Measurements from ENCODE around the gene TAB2.
"Not testable (repeated sequence)": the region's sequence is repeated elsewhere in the genome, so short reads cannot be mapped to it uniquely, and the experiment has no call there.

The TAB2 gene

DNA sequence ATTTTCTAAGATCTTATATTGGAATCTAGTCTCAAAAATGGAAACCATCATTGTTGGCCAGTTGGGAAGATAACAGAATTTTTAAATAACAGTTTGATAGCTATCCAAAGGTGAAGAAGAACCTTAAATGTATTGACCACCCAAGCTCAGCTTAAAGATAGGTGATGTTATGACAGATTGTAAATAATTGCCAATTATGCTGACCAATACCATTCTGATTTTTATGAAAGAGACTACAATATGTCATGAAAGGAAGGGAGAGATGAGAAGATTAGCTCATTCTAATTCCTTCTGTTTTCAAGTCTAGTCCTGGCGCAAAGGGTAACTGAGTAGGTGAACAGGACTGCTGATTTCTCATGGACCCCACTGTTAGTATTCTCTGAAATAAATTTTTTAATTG lies 5.7 kb upstream of the TAB2 start:
- no peak for DNase-seq (ENCODE audit: low spot score)

DNA sequence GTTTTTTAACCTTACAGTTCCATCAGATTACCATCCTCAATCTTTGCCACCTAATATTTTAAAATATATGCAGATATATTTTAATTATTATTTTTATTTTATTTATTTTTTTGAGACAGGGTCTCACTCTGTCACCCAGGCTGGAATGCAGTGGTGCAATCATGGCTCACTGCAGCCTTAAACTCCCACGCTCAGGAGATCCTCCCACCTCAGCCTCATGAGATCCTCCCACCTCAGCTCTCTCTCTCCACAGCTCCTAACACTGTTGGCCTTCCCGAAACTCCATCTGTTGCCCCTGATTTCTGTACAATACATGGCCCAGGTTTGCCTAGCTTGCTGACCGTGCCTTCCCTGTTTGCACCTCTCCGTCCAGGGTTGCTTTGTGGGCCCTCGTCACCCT lies 4.4 kb upstream of the TAB2 start:
- DNase-seq (ENCODE audit: low spot score) = no peak

DNA sequence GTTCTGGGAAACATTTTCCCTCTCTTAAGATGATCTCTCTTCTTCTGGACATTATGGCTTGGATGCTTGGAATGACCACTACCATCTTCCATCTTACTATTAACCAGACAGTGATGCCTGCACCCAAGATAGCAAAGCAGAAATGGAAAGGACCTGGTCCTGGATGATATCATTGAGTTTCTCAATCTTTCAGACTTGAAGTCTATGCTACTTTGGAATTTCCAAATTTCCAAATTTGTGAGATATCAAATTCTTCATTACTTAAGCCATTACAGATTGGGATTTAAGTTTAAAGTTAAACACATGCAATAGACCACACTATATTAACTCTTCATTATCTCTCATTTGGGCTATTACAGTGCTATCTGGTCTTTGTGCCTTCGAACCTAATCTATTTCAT lies 3.7 kb upstream of the TAB2 start:
- no peak for DNase-seq (ENCODE audit: low spot score)

DNA sequence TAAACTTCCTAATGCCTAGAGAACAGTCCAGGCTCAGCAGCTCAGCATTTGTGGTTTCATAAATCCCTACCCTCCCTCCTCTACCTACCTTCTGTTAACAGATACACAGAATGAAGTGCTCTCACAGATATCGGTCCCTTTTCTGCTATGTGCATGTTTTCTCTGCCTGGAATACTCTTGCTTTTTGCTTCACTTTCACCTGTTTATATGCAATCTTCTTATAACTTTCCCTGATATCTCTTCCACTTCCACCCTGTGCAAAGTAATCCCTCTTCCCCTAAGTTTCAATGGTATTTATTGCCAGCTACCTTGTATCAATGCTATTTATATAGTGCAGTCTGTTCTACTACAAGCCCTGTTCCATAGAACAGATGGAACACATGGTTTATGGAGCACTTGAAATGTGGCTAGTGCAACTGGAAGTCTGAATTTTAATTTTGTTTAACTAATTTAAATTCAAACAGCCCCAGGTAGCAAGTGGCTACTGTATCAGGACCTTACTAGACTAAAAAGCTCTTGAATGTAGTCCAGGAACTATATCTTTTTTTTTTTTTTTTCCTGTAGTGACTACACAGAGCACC lies 3.1 kb upstream of the TAB2 start:
- no peak for DNase-seq (ENCODE audit: low spot score)

DNA sequence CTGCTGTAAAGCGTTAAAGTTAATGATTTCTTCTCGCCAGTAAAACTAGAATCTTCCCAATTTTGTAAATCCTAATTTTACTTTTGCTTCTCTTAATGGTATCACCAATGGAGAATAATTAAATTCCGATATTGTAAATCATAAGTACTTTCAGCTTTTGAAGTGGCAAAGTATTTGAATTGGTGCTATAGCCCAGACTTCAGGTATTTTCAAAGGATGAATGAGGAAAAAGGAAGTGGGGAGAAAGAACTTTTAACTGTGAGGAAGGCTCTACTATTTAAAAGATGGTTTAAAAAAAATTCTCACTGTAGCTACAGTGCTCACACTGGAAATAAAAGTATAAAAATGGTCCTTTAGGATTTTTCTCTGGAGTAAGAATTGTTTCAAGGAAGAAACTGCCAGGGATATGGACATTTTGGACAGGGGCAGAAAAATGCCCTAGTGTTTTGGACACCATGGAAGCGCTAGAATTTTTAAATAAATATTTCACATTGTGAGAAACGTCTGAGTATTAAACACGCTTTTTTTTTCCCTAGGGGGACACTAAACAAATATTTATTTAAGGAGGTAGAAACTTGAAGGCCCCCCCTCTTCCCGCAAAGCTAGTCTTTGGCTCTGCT lies 1.3 kb upstream of the TAB2 start:
- DNase-seq (ENCODE audit: low spot score) = no peak

DNA sequence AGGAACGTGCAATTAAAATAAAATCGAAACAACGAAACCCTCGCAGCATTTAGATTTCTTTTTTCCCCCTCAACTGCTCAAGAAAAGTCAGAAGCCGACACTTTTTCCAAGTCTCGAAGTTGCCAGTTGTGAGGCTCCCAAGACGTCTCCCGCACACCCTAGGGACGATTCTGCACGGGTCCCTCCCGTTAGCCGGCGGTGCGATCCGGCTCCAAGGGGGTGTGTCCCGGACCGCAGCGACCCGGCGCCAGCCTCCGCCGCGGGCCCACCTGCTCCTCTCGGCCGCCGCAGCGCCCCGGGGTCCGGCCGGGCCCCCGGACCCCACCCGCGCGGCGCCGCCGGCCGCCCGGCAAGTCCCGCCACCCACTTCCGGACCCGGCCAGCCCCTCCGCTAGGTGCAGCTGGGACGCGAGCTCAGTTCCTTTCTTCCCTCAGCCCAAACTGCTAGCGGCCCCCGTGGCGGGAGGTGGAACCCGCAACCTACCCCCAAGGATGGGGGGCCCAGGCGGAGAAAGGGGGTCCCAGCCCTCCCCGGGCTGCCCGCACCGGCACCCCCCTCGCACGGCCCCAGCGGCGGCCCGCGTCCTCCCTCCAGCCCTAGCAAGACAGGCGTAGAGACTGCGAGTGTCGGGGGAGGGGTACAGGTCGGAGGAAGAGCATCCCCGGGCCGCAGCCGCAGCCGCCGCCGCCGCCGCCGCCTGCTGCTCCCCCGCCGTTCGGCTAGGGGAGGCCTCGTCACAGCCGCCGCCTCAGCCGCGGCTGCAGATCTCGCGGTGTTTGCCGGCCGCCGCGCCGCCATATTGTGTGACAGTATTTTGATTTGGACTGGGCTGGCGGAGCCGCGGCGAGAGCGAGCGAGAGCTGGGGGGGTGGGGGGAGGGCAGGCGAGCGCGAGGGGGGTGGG lies 520 bp upstream of the TAB2 start:
- DNase-seq (ENCODE audit: low spot score) = peak; percentile 96

DNA sequence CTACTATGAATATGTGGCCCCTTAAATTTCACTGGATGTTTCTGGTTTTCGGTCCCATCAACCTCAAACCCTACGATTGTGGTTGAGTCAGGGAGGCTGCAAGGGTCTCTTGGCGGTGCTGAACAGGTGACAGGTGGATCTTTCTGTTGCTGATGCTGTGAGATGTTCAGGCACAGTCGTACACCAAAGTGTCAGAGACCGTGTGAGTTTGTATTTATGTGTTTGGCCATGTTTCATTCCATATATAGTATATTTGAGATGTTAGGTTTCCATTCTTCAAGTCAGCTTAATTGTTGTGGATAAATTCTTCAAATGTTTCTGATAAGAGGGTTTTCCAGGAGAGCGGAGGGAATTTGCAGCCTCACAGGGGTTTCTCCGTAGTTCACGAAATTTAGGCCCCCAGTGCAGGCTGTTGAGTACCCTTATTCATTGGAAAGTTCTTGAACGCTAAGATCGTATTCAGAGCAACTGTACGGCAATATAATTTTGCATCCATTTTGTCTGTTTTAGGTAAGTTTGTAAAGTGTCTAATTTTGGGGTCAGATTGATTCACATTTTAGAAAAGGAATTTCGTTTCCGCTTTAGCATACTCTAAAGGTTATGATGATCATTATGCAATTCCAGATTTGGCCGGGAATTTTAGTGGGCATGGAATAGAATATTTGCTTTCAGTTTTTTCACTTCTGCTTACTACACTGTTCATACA lies 1.2 kb downstream of the TAB2 start:
- DNase-seq (ENCODE audit: low spot score) = peak; percentile 27

DNA sequence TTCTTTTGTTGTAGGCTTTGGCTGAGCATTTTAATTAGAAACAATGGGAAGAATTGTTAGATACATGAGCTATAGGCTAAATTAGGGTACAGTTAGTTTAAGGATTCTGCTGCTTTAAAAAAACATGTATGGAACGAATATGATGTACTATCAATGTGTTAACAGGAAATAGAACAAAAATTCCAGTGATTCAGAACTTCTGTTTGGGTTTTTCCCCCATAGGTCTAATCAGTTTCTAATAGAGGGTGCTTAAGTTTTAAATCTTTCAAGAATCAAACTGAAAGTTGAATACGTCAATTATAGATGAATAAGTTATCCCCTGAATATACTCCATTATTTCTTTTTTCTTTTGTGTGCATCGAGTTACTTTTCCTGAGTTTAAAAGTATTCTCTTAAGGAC lies 1.9 kb downstream of the TAB2 start:
- peak; percentile 22 for DNase-seq (ENCODE audit: low spot score)

DNA sequence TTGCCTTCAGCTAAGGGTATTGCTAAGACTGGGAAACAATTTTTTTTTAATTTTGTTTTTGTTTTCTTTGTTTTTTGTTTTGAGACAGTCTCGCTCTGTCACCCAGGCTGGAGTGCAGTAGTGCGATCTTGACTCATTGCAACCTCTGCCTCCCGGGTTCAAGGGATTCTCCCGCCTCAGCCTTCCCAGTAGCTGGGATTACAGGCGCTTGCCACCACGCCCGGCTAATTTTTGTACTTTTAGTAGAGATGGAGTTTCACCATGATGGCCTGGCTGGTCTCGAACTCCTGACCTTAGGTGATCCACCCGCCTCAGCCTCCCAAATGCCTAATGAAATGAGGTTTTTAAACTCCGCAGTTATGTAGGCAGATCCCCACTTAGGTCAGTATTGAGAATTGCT lies 2.5 kb downstream of the TAB2 start:
- not testable (repeated sequence) for DNase-seq (ENCODE audit: low spot score)

DNA sequence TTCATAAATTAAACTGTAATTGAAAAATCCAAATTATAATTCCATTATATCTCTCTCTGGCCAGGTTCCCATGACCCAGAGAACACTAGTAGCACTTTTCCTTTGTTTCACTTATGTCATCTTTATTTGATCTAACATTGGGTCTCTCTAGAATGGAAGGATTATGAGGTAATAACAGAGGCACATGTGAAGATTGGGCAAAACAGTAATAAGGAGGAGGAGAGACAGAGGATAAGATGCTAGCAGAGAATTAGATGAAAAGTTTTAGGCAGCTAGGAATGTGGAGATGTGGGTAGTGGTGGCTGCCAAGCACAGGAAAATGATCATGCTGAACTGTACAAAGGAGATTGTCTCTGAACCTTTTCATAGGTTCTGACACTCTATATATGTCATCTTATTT lies 3.3 kb downstream of the TAB2 start:
- no peak for DNase-seq (ENCODE audit: low spot score)

DNA sequence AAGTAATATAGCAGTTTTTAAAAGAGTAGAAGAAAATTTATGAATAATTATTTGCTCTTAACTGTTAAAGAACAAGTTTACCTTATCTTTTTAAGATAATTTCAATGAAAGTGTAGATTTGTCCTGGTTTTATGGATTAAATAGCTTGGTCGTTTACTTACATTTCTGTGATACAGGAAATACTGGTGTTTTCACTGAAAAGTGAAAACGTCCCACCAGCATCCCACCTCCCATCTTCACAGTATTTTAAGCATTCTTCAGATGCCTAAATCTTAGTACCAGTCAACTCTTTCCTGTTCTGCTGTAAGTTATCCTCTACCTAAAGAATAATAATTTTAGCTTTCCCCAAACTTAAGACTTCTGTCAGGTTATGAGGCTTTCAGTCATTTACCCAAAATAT lies 5.8 kb downstream of the TAB2 start:
- no peak for DNase-seq (ENCODE audit: low spot score)

DNA sequence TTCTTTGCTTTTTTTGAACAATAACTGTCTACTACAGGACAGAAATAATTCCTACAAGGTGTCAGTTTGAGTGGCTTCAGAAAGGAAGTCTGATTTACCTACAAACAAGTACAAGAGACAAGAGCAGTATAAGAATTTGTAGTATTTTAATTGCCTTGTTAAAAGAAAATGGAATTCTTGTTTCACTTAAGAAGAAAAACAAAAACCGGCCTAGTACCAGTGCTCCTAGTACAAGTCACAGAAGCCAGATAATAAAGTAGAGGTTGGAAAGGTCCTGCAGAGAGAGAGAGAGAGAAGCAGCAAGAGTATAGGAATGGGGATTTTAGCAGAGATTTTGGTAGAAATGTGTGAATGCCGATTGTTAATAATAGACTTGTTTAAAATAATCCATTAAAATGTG lies 6.4 kb downstream of the TAB2 start:
- no peak for DNase-seq (ENCODE audit: low spot score)

DNA sequence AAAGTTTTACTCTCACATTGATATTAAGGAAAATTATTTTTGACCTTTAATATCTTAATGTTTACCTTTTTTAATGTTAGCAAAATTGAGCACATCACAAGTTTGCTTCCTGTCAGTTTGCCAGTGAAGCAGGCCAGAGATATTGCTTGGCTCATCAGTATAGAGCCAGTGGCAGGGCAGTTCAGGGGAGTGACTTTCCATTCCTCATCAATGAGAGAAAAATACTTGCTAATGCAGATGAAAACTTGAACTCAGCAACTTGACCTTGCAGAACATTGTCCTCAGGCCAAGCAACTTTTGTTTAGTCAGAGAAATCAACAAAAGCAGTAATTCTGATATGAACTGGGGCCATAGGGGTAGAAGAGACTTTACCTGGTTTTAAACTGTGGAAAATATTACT lies 6.9 kb downstream of the TAB2 start:
- DNase-seq (ENCODE audit: low spot score) = no peak

DNA sequence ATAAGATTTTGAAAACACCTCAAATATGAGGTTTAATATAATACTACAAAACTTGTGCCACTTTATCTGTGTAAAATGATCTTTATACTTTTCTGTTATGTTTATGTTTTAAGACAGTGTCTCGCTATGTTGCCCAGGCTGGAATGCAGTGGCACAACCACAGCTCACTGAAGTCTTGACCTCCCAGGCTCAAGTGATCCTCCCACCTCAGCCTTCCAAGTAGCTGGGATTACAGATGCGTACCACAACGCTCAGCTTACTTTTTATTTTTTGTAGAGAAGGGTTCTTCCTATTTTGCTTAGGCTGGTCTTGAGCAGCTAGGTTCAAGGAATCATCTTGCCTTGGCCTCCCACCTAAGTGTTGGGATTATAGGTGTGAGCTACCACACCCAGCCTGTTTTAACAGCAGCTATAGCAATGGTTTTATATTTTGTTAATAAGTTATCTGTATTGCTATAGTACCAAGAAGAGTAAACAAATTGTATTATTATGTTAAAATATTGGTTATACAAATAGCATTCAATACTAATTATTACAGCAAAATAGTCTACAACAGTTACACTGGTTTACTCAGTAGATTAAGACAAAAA lies 8.2 kb downstream of the TAB2 start:
- no peak for DNase-seq (ENCODE audit: low spot score)

DNA sequence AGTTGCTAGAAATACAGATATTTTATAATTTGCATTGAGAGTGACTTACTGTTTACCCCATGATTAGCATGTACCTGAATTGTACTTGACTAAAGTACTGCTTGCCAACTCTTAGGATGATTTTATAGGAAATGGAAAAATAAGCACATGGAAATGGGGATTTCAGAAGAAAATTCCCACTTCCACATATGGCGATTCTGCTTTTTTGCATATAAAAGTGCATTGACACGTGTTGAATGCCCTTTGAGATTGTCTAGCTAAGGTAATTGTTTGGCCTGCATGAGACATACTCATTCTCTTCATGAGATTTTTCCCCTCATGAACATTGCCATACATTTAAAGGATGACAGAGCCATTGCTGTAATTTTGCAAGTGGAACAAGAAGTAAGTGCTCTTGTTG lies 10.1 kb downstream of the TAB2 start:
- DNase-seq (ENCODE audit: low spot score) = no peak

DNA sequence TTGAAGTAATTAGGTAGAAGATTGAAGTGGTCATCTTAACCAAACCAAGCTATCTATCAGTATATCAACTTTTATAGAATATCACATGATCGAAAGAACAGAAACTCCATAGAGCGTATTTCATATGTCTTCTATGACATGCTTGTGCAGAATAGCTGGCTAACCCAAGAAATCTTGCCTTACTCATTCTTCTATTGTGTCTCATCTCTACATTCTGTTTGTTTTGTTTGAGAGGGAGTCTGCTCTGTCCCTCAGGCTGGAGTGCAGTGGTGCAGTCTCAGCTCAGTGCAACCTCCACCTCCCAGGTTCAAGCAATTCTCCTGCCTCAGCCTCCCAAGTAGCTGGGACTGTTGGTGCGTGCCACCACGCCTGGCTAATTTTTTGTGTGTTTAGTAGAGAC lies 10.6 kb downstream of the TAB2 start:
- DNase-seq (ENCODE audit: low spot score) = peak; percentile 13

DNA sequence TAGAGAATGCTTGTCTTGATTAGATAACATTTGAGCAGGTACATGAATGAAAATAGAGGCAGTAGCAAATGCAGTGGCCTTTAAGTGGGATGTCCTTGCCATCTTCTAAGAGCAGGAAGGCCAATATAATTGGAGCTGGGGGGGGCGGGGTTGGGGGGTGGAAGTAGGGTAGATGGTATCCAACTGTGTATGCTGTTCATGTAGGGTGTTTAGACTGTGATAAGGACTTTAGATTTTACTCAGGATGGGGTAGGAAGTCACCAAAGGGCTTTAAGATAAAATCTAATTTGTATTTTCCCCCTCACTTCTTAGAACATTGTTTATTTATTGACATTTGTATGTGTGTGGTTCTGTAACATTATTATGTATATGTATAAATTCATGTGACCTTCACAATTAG lies 12.0 kb downstream of the TAB2 start:
- DNase-seq (ENCODE audit: low spot score) = no peak

DNA sequence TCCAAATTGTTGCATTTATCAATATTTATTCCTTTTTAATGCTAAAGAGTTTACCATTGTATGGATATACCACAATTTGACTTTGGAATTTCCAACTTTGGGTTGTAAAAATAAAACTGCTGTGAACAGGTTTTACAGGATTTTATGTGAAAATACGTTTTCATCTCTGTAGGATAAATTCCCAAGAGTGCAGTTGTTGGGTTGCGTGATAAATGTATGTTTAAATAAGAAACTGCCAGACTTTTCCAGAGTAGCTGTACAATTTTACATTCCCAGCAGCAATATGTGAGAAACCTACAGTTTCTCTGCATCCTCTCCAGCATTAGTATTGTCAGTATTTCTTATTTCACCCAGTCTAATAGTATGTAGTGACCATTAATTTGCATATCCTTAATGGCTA lies 12.6 kb downstream of the TAB2 start:
- DNase-seq (ENCODE audit: low spot score) = no peak

DNA sequence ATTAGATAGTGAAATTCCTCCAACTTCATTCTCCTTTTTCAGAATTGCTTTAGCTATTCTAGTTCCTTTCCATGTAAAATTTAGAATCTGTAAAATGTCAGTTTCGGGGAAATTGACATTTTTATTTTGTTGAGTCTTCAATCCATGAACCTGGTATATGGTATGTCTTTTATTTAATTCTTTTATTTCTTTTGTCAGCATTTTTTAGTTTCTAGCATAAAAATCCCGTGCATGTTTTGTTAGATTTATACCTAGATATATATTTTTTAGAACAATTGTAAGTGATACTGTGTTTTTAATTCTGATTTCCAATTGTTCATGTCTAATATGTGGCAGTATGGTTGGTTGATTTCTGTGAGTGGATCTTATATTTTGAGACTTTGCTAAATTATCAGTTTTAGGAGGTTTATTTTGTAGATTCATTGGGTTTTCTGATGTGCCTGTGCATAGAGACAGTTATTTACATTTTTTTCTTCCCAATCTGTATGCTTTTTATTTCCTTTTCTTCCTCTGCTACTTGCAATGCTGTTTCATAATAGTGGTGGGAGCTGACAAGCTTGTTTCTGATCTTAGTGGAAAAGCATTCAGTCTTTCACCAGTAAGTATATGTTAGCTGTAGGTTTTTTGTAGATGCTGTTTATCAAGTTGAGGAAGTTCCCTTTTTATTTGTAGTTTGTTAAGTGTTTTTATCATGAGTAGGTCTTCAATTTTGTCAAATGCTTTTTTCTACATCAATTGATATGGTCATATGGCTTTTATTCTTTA lies 13.7 kb downstream of the TAB2 start:
- no peak for DNase-seq (ENCODE audit: low spot score)

DNA sequence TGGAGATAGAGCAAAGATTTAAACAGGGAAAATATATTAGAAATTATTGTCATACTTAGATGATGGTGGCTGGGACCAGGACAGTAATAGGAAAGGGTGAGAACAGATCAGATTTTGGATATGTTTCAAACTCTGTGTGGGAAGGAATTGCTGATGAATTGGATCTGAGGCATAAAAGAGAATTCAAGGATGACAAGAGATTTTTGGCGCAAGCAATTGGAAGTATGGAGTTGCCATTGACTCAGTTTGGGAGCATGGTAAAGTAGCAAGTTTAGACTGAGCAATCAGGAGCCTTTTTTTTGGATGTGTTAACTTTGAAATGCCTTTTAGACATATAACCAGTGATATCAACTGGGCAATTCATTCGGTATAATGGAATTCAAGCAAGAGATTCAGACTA lies 14.4 kb downstream of the TAB2 start:
- no peak for DNase-seq (ENCODE audit: low spot score)

DNA sequence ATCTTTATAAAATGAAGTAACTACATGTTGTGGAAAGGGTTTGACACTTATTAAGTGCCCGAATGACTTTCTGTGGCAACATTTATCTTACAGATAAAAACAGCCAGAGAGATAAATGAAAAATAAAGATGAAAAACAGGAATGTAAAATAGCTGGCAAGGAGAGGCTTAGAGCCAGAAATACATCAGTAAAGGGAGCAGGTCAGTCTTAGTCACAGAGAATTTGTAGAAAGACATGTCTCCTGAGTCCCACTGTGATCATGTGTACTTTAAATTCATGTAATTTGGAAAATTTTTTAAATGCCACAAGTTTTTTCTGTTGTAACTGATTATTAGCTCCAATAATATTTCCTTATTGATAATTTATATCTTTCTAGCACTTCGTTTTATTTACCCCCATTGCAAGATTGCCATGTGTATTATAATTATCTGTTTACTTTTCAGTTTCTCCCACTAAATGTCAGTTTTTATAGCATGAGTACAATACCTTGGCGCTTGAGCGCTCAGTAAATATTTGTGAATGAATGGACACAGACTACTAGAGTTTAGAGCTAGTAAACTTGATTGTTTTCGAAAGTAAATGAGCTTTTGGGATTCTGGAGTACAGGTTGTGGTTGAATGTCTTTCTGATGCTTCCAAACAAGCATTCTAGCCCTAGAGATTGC lies 15.2 kb downstream of the TAB2 start:
- peak; percentile 14 for DNase-seq (ENCODE audit: low spot score)
